ENCODE results near the gene ASXL3.

Gene ASXL3

DNA sequence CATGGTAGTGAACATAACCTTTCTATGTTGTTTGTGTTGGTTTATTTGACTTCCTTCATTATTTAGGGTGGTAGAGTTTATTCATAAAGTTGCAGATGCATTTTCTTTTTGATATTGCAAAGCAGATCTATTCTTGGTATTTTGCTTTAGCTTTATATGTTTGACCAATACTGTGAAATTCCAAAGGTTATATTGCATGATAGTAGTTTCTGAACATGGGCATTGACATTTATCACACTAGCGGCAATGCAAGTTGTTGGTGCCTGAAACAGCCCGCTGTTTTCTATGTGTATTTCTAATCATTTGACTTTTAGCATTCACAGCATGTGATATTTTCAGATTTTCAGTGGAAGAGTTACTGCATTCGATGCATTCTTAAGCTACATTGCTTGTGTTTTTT, 87.2 kb downstream of the ASXL3 start:
- DNase-seq: no peak

DNA sequence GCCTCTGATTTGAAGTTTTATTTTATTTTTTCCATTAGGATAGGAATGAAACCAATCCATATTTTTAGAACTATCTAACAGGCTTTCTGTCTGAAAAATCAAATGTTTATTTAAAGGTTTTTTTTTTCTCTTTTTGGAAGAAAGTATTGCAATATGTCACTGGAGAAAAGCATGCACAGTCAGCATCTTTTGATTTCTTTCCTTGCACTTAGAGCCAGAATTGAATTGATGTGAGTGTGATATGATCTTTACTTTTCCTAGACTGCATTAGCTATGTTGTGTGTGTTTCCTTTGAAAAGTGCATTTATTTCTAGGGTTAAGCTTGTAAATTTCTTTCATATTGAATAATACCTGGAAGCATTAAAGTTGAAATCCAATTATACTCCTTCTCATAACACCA, 87.6 kb downstream of the ASXL3 start:
- DNase-seq: no peak

DNA sequence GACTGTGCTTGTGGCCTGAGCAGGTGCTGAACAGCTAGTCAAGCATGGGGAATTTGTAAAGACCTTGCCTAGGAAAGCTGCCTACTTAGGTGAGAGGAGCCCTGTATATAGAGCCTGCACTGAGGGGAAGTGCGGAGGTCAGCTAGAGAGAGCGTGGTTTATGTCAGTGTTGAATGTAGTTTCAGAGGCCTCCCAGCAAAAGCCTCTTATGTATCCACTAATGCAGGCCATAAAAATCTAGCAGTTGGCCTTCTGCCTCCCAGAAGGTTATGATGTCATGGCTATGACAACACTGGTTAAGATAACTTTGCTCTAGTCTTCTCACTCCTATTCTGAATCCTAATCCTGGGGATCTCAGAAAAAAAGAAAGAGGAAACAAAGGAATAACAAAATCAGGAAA, 88.9 kb downstream of the ASXL3 start:
- no peak for DNase-seq

DNA sequence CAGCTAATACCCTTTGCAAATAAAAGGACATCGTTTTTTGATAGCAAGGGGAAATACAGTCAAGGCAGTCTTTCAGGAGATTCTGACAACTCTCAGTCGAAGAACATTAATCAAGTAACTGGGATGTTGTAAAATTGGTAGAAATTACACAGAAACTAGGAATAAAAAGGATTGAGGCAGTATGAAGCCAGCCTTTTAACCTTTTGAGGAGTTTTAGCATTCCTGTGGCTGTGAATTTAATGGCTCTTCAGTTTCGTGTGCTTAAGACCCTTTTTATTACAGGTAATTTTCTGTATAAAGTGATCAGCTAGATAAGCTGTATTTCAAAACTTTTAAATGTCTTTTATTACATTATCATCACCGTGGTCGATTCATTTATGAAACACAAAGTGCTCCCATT, 91.6 kb downstream of the ASXL3 start:
- DNase-seq: no peak

DNA sequence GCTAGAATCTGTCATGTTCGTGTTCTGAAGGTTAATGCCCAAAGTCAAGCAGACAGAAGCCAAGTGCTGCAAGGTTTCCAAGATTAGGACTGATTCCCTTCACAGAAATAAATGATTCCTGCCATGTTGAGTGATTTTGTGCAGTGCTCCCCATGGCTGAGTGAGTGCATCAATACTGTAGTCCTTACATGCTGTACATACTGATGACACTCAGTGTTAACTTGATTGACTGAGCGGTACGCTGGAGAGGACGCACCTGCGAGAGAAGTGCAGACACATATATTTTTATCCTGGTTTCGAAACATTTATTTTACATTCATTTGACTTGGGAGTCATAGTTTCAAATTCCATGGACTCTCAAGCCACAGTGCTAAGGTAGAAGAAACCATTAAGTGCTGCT, 92.0 kb downstream of the ASXL3 start:
- no peak for DNase-seq

DNA sequence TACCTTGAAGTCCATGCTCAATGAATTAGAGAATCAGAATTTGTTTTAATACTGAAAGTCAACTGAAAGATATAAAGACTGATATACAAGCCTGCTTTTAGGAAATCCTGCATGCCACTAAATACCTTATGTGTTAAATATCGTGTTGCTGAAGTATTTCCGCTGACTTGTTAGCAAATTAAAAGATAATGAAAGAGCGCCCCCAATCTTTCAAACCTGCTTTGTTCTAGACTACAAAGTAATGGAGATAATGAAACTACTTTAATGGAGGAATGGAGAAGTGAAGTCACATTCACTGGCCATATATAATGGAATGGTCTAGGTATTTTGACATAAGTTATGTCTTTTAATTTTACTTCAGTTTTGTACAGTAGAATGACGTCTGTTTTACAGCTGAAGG, 95.7 kb downstream of the ASXL3 start:
- no peak for DNase-seq

DNA sequence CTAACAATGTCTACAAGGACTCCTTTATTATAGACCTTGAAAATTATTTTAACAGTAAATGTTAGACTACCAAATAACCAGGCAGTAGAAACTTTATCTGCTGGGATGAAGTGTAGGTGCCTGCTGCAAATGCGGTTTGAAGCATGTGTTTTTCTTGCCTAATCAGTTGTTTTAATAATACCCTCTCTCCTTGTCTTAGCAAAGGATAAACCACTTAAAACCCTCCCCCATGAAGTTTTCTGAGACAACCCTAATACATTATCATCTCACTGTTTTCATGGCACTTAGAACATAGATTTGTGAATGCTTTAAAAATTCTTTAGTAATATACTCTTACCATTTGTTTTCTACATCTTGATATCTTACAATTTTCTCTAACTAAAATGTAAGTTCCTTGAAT, 98.6 kb downstream of the ASXL3 start:
- no peak for DNase-seq

DNA sequence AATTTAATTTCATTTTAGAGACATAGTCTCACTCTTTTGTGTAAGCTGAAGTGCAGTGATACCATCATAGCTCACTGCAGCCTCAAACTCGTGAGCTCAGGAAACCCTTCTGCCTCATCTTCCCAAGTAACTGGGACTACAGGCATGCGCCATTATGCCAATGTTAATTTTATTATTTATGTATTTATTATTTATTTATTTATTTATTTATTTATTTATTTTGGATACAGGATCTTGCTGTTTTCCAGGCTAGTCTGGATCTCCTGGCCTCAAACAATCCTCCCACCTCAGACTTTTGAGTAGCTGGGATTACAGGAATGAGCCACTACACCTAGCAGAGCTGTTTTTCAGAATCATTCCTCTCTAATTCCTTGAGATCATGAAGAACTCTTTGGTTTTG, 99.9 kb downstream of the ASXL3 start:
- DNase-seq: no peak

DNA sequence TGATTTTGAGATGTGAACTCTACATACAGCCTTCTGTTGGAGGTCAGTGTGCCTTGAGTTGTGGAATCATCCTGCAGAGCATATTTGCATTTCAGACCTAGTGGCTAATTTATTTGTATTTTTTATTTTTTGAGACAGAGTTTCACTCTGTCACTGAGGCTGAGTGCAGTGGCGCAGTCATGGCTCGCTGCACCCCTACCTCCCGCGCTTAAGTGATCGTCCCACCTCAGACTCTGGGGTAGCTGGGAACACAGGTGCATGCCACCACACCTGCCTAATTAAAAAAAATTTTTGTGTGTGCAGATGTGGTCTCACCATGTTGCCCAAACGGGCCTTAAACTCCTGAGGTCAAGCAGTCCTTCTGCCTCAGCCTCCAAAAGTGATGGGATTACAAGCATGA, 104.4 kb downstream of the ASXL3 start:
- DNase-seq: no peak

DNA sequence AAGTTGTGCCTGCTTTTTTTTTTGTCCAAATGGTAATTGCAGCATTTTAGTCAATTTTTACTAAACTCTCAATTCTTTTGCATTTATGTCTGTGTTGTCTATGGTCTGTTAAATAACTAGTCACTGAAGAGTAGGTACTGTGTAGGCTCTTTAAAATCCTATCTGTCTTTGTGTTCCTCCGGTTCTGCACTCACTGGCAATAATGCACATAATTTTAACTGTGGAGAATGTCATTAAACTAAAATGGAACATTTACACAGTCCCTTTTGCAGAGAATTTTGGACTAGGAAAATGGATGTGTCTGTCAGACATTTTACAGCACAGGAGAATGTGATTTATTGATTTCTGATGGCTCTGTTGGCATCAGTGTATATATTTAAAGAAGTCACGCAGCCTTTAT, 116.6 kb downstream of the ASXL3 start:
- no peak for DNase-seq

DNA sequence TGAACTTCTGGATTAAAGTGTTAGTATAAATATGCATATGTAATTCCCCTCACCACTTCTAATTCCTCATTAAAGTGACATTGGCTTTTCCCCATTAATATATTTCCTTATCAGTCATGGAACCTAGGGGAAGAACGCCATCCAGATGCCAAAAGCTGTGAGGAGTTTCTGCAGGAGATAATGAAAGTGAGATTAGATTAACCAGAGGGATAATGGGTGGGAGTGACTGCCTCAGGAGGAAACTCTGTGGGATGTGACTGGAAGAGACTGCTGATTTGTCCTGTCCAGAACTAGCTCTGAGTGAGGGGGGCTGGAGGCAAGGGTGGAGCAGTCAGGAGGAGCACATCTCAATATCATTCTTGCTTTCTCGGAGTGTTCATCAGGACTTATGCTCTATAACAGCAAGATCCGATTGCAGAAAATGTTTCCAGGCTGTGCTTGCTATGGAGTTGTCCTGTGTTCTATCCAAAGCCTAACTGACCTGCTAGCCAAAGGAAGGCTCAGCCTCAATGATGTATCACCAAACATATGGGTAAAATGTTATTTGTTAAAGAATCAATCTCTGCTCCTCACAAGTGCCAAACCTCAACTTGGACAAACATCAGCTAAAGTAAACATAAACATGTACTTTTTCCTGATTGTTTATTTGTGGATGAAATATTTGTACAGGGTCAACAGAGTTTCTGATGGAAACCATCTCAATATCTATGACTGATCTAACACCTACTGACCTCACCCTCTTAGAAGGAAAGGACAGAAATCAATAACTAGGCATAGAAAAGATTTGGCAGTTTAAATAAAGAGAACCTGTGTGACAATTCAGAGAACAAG, 118.5 kb downstream of the ASXL3 start:
- DNase-seq: no peak

DNA sequence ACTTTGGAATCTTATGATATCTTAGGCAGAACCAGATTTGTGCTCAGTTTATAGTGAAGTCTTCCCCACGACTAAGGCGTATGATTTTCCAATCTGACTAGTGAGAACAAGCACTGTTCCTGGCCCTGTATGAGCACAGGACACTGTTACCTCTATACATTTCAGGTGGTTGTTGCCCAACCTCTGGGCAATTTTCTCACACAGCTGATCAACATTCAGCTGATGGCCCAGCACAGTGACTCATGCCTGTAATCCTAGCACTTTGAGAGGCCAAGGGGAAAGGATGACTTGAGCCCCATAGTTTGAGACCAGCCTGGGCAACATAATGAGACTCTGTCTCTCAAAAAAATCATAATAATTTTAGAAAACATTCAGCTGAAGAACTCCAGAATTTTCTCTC, 119.5 kb downstream of the ASXL3 start:
- DNase-seq: no peak

DNA sequence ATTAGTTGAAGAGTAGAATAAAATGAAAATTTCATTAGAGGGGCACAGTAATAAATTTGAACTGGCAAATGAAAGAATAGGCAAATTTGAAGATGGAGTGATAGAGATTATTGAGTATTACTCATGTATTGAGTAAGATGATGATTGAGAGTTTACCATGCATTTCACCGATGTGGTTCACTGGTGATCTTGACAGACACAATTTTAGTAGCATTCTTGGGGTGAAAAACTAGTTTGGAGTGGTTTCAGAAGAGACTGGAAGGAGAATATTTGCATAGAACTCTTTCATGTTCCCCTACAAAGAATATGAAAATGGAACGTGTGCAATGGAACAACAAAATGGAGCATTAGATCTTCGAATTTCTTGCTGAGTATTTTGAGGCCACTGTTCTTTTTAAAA, 121.4 kb downstream of the ASXL3 start:
- no peak for DNase-seq

DNA sequence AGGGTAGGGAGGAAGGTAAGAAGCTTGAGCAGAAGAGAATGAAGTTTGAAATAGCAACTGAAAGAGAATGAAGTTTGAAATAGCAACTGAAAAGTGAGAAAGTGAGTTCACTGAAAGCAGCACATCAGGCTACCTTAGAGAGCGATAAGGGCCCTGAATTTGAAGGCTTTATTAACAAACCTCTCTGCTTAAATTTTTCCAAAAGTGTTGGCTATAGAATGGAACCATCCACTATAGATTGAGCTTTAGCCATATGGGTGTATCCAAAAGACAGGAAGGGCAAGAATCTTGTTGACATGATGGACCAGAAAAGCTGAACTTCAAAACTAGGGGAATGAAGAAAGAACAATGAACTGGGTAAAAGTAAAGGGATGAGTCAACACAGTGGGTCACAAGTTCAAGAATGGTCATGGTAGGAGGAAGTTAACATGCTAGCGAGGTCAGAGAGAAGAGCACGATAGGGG, 122.5 kb downstream of the ASXL3 start:
- no peak for DNase-seq

DNA sequence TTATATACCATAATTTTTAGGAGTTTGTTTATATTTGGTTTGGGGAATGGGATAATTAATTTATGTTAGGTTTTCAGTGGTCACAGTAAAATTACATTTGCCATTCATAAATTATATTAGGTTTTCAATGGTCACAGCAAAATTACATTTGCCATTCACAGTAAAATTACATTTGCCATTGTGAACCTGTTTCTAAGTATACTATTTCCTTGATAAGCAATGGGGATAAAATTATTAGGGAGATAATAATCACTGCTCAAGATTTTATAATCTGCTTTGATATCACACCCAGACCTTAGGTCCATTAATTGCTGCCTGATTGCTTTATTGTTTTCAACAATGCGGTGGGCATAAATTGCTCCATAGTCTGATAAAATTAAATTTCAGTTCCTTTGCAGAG, 124.6 kb downstream of the ASXL3 start:
- DNase-seq: no peak

DNA sequence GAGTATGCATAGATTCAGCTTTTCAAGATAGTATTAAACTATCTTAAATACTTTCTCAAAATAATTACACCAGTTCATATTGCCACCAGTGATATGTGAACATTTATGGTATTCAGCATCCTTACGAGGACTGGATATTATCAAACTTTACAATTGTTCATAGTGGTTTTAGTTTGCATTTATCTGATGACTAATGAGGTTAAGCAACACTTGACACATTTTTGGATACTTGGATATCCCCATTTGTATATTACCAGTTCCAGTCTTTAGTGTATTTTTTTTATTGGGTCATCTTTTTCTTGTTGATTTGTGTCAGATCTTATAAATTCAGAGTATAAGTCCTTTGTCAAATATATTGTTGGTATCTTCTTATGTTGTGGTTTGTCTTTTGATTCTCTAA, 128.4 kb downstream of the ASXL3 start:
- DNase-seq: no peak

DNA sequence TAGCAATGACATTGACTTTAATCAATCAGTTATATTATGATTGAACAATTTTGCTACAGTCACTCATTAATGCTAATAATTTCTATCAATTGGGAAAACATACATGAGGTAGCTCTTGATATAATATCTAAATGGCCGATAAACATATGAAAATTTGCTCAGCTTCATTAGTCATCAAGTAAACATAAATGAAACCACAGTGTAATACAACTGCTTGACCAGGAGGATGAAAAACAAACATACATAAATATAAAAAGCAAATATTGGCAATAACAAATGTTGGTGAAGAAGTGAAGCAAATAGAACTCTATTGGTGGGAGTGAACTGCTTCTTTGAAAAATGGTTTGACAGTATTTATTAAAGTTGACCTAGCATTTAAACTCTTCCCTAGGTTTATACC, 130.9 kb downstream of the ASXL3 start:
- no peak for DNase-seq

DNA sequence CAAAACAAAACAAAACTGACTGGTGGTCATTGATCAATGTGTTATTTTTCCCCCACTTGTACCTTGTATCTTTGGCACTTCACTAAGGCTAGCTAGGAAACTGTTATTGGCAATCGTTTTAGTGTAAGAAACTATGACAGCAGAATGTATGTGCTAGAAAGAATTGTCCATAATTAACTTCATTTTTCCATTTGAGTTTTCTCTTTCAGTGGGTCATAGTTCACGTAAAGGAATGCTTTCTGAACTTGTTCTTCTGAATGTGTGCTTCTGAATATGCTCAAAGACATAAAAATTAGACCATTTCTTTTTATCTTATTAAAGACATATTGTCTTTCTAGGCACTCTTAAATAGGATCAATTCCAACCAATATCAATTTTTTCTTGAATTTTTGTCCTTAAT, 132.2 kb downstream of the ASXL3 start:
- no peak for DNase-seq

DNA sequence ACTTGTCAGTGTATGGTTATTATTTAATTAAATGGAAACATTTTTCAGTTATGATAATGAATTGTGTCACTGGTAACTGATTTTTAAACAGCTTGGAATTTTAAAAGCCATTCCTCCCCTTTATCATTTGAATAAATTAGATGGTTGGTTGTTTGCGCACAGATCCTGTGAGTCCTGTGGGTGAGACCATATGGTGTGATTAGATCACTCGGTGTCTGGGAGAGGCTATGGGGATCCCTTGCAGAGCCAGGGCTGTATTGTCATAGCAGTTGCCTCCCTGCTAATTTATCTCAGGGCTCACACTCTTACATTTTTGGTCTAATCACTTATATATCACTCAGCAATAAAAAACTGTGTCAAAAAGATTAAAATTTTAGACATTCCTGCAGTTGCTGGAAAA, 133.5 kb downstream of the ASXL3 start:
- DNase-seq: no peak

DNA sequence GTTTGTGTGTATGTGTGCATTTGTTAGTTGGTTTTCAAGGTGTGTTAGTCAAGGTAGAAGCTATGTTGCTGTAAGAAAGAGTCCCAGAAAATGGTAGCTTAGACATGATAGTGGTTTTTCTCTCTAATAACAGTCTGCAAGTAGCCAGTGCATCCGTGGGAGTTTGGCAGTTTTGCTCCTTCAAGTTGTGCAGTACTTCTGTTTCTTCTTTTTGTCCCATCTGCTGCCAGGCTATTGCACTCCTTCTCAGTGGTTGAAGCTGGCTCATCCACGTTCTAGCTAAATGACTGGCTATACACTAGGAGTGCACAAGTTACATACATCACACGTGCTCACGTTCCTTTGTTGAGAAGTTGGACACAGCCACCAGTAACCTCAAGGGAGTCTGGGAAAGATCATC, 134.7 kb downstream of the ASXL3 start:
- DNase-seq: no peak

DNA sequence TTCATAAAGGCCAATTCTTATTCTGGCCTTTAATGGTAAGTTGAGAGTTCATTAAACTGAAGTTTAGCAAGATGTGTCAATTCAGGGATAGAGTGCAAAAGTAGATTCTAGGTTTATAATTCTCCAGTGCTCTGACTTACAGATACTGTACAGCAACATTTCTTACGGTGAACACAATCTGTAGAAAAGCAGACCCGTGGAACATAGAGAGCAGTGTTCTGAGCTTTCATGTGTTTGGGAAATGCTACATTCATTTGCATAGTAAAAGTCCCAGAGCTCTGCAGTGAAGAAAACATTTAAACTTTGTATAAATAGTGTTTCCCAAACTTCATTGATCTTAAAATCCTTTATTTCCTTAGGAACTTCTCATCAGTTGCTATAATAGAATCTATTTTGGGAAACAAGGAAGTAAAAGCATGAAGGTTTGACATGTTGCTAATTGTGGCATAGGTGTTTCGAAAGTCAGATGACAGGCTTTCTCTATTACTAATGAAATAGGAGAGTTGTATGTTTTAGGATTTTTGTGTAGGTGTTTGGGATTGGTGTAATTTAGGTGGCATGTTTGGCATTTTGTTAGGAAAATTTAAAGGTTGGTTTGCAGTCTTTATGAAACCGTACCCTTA, 138.2 kb downstream of the ASXL3 start:
- no peak for DNase-seq

DNA sequence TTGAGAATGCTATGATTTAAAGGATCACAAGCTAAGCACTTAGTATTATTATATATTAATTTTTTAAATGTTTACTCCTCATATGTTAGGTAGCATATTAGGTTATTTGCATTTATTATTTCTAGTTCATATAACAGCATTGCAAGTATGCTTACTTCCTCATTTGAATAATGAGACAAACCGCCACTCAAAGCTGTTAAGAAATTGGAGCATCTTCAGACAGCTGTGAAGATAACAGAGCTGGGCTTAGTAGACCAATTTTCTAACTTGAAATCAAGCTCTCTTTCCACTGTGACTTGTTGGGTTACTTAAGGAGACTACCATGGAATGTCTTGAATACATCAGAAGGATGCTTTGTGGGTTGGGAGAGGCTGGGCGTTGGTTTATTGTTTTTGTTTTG, 139.3 kb downstream of the ASXL3 start:
- no peak for DNase-seq

DNA sequence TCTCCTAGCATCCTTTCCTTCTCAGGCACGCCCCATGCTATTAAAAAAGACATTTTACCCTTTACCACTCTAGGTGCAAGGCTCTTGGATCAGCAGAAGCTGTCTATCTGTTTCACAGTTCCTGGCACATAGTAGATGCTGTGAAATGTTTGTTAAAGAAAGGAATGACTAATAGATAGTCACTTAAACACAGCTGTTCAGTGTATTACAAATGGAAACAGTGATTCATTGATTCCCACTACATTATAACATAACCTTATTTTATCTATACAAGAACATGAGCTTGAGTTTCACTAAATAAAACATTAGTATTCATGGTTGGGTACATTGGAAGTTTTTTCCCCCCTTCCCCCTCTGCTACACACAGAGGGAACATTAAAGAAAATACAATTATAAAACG, 142.1 kb downstream of the ASXL3 start:
- DNase-seq: no peak

DNA sequence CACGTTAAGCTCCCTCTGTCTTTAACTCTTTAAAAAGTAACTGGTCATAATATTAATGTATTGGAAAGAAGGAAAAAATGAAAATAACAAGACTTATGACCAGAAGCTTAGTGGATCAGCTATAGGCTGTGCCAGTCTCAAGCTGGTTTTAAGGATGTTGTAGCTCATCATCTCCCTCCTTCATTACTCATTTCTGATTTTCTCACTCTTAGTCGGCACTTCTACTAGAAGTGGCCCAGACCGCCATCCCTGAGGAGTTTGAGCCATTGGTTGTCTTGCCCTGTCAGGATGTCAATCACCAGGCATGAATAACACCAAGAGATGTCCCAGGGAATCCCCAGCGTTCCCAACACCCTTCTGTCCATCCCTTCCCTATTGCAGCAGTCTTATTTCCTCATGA, 151.5 kb downstream of the ASXL3 start:
- DNase-seq: no peak

DNA sequence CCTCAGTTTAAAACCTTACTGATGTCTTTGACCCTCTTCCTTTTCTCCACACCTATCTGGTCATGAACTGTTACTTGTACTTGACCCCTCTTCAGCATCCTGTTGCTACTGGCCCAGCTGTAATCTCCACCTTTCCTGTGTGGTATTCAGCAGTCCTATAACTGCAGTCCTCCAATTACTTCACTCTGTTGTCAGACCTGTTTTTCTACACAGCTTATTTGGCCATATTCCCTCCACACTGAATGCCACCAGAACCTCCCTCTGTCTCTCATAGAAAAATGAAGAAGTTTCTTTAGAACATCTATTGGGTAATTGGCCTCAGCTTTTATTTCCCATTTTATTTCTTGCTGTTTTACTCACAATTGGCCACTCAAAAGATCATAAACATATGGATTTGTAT, 155.4 kb downstream of the ASXL3 start:
- no peak for DNase-seq

Data from kidney glomerular epithelial cell (primary cell).